Measurements from ENCODE around the gene VTI1B. TPM values are rescaled to one million over a fixed set of nuclear protein-coding genes. Genes with fewer than 3 reads are reported as not detected.
"Not testable (repeated sequence)": the region's sequence is repeated elsewhere in the genome, so short reads cannot be mapped to it uniquely, and the experiment has no call there.

VTI1B gene
- total RNA-seq, 1 donor from 2014 or later = 108 TPM

- Mint-ChIP-seq H3K4me1 (ENCODE audit: low read depth) (peaks cover 16% of the 10 kb centered on the region), H3K27me3 (ENCODE audit: low read depth) (no peaks in the 10 kb centered on the region), H3K4me3 (ENCODE audit: unreplicated experiment) (no peak overlapping the region), H3K27ac (ENCODE audit: unreplicated experiment) (no peak overlapping the region), H3K9me3 (ENCODE audit: low read depth) (no peaks in the 10 kb centered on the region), H3K36me3 (ENCODE audit: low read depth) (peaks cover 2% of the 10 kb centered on the region)
- no peak for DNase-seq (ENCODE audit: low spot score)
- no peak for TF ChIP-seq CTCF (IDR thresholded peaks at IDR 0.05)
Measured at GRCh38 chr14:67633451-67634147, 40.8 kb downstream of the VTI1B start.

- Mint-ChIP-seq H3K4me3 (ENCODE audit: unreplicated experiment) (no peak overlapping the region), H3K27ac (ENCODE audit: unreplicated experiment) (no peak overlapping the region), H3K36me3 (ENCODE audit: low read depth) (peaks cover 2% of the 10 kb centered on the region), H3K9me3 (ENCODE audit: low read depth) (no peaks in the 10 kb centered on the region), H3K4me1 (ENCODE audit: low read depth) (peaks cover 7% of the 10 kb centered on the region), H3K27me3 (ENCODE audit: low read depth) (no peaks in the 10 kb centered on the region)
- TF ChIP-seq CTCF (IDR thresholded peaks at IDR 0.05) = no peak
- no peak for DNase-seq (ENCODE audit: low spot score)
Measured at GRCh38 chr14:67630938-67631337, 43.5 kb downstream of the VTI1B start.

- no peak overlapping the region for H3K4me3 Mint-ChIP-seq (ENCODE audit: unreplicated experiment)
- H3K27me3 Mint-ChIP-seq (ENCODE audit: low read depth) = no peaks in the 10 kb centered on the region
- H3K9me3 Mint-ChIP-seq (ENCODE audit: low read depth) = no peaks in the 10 kb centered on the region
- H3K27ac Mint-ChIP-seq (ENCODE audit: unreplicated experiment) = no peak overlapping the region
- TF ChIP-seq CTCF (IDR thresholded peaks at IDR 0.05) = no peak
- H3K4me1 Mint-ChIP-seq (ENCODE audit: low read depth) = peaks cover 4% of the 10 kb centered on the region
- DNase-seq (ENCODE audit: low spot score) = no peak
- H3K36me3 Mint-ChIP-seq (ENCODE audit: low read depth) = peaks cover 2% of the 10 kb centered on the region
Measured at GRCh38 chr14:67630186-67630585, 44.2 kb downstream of the VTI1B start.

GRCh38 chr14:67627519-67627918, 46.9 kb downstream of the VTI1B start:
- Mint-ChIP-seq H3K27me3 (ENCODE audit: low read depth) (no peaks in the 10 kb centered on the region), H3K27ac (ENCODE audit: unreplicated experiment) (no peak overlapping the region), H3K4me1 (ENCODE audit: low read depth) (peaks cover 9% of the 10 kb centered on the region), H3K36me3 (ENCODE audit: low read depth) (peaks cover 2% of the 10 kb centered on the region), H3K9me3 (ENCODE audit: low read depth) (no peaks in the 10 kb centered on the region), H3K4me3 (ENCODE audit: unreplicated experiment) (no peak overlapping the region)
- no peak for DNase-seq (ENCODE audit: low spot score)
- no peak for TF ChIP-seq CTCF (IDR thresholded peaks at IDR 0.05)

- H3K36me3 Mint-ChIP-seq (ENCODE audit: low read depth); H3K4me3 Mint-ChIP-seq (ENCODE audit: unreplicated experiment); DNase-seq (ENCODE audit: low spot score); H3K9me3 Mint-ChIP-seq (ENCODE audit: low read depth); H3K27me3 Mint-ChIP-seq (ENCODE audit: low read depth); H3K27ac Mint-ChIP-seq (ENCODE audit: unreplicated experiment): not testable (repeated sequence)
- peaks cover 16% of the 10 kb centered on the region for H3K4me1 Mint-ChIP-seq (ENCODE audit: low read depth)
Measured at GRCh38 chr14:67626131-67626530, 48.3 kb downstream of the VTI1B start.

GRCh38 chr14:67623114-67623513, 51.3 kb downstream of the VTI1B start:
- Mint-ChIP-seq H3K36me3 (ENCODE audit: low read depth) (no peaks in the 10 kb centered on the region), H3K9me3 (ENCODE audit: low read depth) (no peaks in the 10 kb centered on the region), H3K27me3 (ENCODE audit: low read depth) (no peaks in the 10 kb centered on the region), H3K27ac (ENCODE audit: unreplicated experiment) (peak overlapping the region; percentile 81), H3K4me1 (ENCODE audit: low read depth) (peaks cover 38% of the 10 kb centered on the region), H3K4me3 (ENCODE audit: unreplicated experiment) (peak overlapping the region; percentile 4)
- DNase-seq (ENCODE audit: low spot score) = no peak
- TF ChIP-seq CTCF (IDR thresholded peaks at IDR 0.05) = no peak

Data from chondrocyte (in vitro differentiated cells).